GM18526 (cell line): Measurements from ENCODE around the gene LRCOL1.

Experiments
- POLR2A ChIP-seq: IDR thresholded peaks from 3 replicates; pipeline ENCODE4 v1.6.1; 2011; ENCODE audit not compliant: insufficient read length; ENCODE audit errors: extremely low read depth

Gene LRCOL1

GRCh38 chr12:132617135-132617701, 6.8 kb upstream of the LRCOL1 start:
- no peak for TF ChIP-seq POLR2A

- TF ChIP-seq POLR2A: no peak
These were observed 5.2 kb upstream of the LRCOL1 start for GRCh38 chr12:132615579-132616038.

- TF ChIP-seq POLR2A: no peak
These were observed 4.6 kb upstream of the LRCOL1 start for GRCh38 chr12:132614861-132615578.

GRCh38 chr12:132614029-132614428, 3.6 kb upstream of the LRCOL1 start:
- TF ChIP-seq POLR2A: no peak

GRCh38 chr12:132611620-132612019, 1.2 kb upstream of the LRCOL1 start:
- no peak for TF ChIP-seq POLR2A

GRCh38 chr12:132610866-132611602, 652 bp upstream of the LRCOL1 start:
- no peak for TF ChIP-seq POLR2A

- TF ChIP-seq POLR2A: no peak
These were observed 1.9 kb downstream of the LRCOL1 start for GRCh38 chr12:132608231-132609171.

- TF ChIP-seq POLR2A: no peak
These were observed 3.5 kb downstream of the LRCOL1 start for GRCh38 chr12:132606927-132607326.

- no peak for TF ChIP-seq POLR2A
These were observed 3.9 kb downstream of the LRCOL1 start for GRCh38 chr12:132606466-132606865.

- no peak for TF ChIP-seq POLR2A
These were observed 4.5 kb downstream of the LRCOL1 start for GRCh38 chr12:132605892-132606291.

GRCh38 chr12:132604668-132605441, 5.5 kb downstream of the LRCOL1 start:
- no peak for TF ChIP-seq POLR2A

- TF ChIP-seq POLR2A: no peak
These were observed 6.2 kb downstream of the LRCOL1 start for GRCh38 chr12:132604151-132604618.

GRCh38 chr12:132603240-132604150, 6.9 kb downstream of the LRCOL1 start:
- TF ChIP-seq POLR2A: no peak

- TF ChIP-seq POLR2A: no peak
These were observed 7.7 kb downstream of the LRCOL1 start for GRCh38 chr12:132602572-132603239.
